ENCODE measurements around the gene NHERF1. TPM values are rescaled to one million over a fixed set of nuclear protein-coding genes. Genes with fewer than 3 reads are reported as not detected.

Gene NHERF1
- total RNA-seq, 2 experiments from 2014 or later: 286 to 296 TPM

- DNase-seq: no peak
- POLR2A ChIA-PET: interaction anchor here (0.6 to 1.6 kb wide), 4 partner anchors 11 to 75 kb away, joined by 3 to 5 read pairs (median 4); no protein-coding TSS in a partner anchor
- Mint-ChIP-seq H3K27me3 (ENCODE audit: low read depth) (no peaks in the 10 kb centered on the region), H3K9me3 (ENCODE audit: insufficient read depth) (no peaks in the 10 kb centered on the region), H3K4me3 (peak overlapping the region; percentile 39), H3K36me3 (ENCODE audit: low read depth) (peaks cover 48% of the 10 kb centered on the region), H3K27ac (peak overlapping the region; percentile 68), H3K4me1 (ENCODE audit: low read depth) (peaks cover 47% of the 10 kb centered on the region)
- ATAC-seq: peak; percentile 19
- CTCF ChIA-PET: interaction anchor here (0.6 to 8.5 kb wide), 39 partner anchors 8 to 803 kb away, joined by 3 to 294 read pairs (median 5); partner anchors contain the start of genes FDXR, GRIN2C, NAT9 and RAB37
These were observed 42.0 kb downstream of the NHERF1 start for GRCh38 chr17:74790161-74791058.

DNA sequence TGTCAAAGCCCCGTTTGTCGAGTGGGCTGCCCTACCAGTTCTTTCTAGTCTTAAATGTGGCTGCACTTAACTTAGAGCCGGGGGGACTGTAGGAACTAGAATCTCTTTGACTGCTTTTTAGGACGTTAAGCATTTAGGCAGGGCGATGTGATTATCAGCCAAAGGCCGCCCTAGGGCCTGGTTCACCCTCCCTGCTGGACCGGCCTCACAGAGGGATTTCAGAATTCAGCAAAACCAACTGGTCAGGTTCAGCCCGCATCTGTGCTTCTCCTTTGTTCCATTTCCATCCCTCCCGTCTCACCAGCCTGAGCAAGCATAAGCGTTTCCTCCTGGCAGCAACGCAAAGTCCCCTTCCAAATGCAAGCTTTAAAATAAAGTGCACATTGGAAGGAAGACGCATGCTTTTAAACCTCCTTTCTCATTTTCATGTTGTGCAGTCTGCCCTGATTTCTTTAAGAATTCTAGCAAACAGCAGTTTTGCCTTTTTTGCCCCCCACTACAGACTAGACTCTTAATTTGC is 44.2 kb downstream of the NHERF1 start:
- CTCF ChIA-PET: interaction anchor here (1.6 to 8.5 kb wide), 7 partner anchors 33 to 165 kb away, joined by 3 to 294 read pairs (median 34); partner anchors contain the start of genes FDXR, GRIN2C and RAB37
- peaks cover 47% of the 10 kb centered on the region for H3K36me3 Mint-ChIP-seq (ENCODE audit: low read depth)
- no peak for ATAC-seq
- POLR2A ChIA-PET: no interaction called here
- no peak overlapping the region for H3K4me3 Mint-ChIP-seq
- H3K4me1 Mint-ChIP-seq (ENCODE audit: low read depth): peaks cover 43% of the 10 kb centered on the region
- H3K9me3 Mint-ChIP-seq (ENCODE audit: insufficient read depth): no peaks in the 10 kb centered on the region
- no peak for DNase-seq
- H3K27me3 Mint-ChIP-seq (ENCODE audit: low read depth): no peaks in the 10 kb centered on the region
- no peak overlapping the region for H3K27ac Mint-ChIP-seq

GRCh38 chr17:74795327-74796020 is 47.0 kb downstream of the NHERF1 start:
- Mint-ChIP-seq H3K4me1 (ENCODE audit: low read depth) (peaks cover 29% of the 10 kb centered on the region), H3K27ac (no peak overlapping the region), H3K36me3 (ENCODE audit: low read depth) (peaks cover 54% of the 10 kb centered on the region), H3K27me3 (ENCODE audit: low read depth) (no peaks in the 10 kb centered on the region), H3K9me3 (ENCODE audit: insufficient read depth) (no peaks in the 10 kb centered on the region), H3K4me3 (no peak overlapping the region)
- DNase-seq: no peak
- no peak for ATAC-seq
- POLR2A ChIA-PET: no interaction called here
- CTCF ChIA-PET: interaction anchor here (0.8 to 1.4 kb wide), 5 partner anchors 14 to 165 kb away, joined by 3 to 4 read pairs (median 3); no protein-coding TSS in a partner anchor

GRCh38 chr17:74796211-74796610 is 47.8 kb downstream of the NHERF1 start:
- H3K9me3 Mint-ChIP-seq (ENCODE audit: insufficient read depth): no peaks in the 10 kb centered on the region
- no peak overlapping the region for H3K27ac Mint-ChIP-seq

GRCh38 chr17:74796866-74797265 is 48.4 kb downstream of the NHERF1 start:
- peak overlapping the region; percentile 16 for H3K27ac Mint-ChIP-seq
- POLR2A ChIA-PET: interaction anchor here (0.6 to 0.8 kb wide), 2 partner anchors 8 to 69 kb away, joined by 3 read pairs; no protein-coding TSS in a partner anchor
- H3K4me1 Mint-ChIP-seq (ENCODE audit: low read depth): peaks cover 16% of the 10 kb centered on the region
- no peak for DNase-seq
- ATAC-seq: no peak
- no peak overlapping the region for H3K4me3 Mint-ChIP-seq
- no peaks in the 10 kb centered on the region for H3K9me3 Mint-ChIP-seq (ENCODE audit: insufficient read depth)
- no peaks in the 10 kb centered on the region for H3K27me3 Mint-ChIP-seq (ENCODE audit: low read depth)
- CTCF ChIA-PET: interaction anchor here (1.0 kb wide), 1 partner anchor 69 kb away, joined by 3 read pairs; no protein-coding TSS in a partner anchor
- H3K36me3 Mint-ChIP-seq (ENCODE audit: low read depth): peaks cover 50% of the 10 kb centered on the region

More at GRCh38 chr17:74796211-74796610, 47.8 kb downstream of the NHERF1 start:
- DNase-seq: no peak
- ChIA-PET CTCF (interaction anchor here (0.8 to 1.3 kb wide), 3 partner anchors 14 to 69 kb away, joined by 3 to 4 read pairs (median 3); no protein-coding TSS in a partner anchor), POLR2A (interaction anchor here (0.8 kb wide), 1 partner anchor 9 kb away, joined by 3 read pairs; no protein-coding TSS in a partner anchor)
- Mint-ChIP-seq H3K4me1 (ENCODE audit: low read depth) (peaks cover 21% of the 10 kb centered on the region), H3K4me3 (no peak overlapping the region), H3K27me3 (ENCODE audit: low read depth) (no peaks in the 10 kb centered on the region), H3K36me3 (ENCODE audit: low read depth) (peaks cover 51% of the 10 kb centered on the region)
- ATAC-seq: no peak

DNA sequence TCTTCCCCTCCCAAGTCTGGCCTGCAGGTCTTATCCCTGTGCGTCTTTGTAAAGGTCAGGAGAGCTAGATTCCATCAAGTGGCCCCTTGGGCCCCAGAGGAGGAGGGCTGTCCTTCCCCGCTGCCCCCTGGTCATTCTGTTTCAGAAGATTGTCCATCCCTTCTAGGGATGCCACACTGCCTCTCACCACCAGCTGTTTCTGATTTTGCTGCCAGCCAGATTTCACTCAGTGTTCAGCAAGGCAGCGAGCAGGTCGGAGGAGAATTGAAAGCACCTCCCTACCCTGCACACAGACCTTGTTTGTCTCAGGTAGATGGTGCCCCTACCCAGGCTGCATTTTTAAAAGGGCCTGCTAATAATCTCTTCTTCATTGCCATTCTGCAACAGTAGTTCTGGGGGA is 49.4 kb downstream of the NHERF1 start:
- ChIA-PET POLR2A (interaction anchor here (0.6 kb wide), 1 partner anchor 68 kb away, joined by 3 read pairs; no protein-coding TSS in a partner anchor), CTCF (no interaction called here)
- no peak overlapping the region for H3K27ac Mint-ChIP-seq
- H3K4me1 Mint-ChIP-seq (ENCODE audit: low read depth): peaks cover 16% of the 10 kb centered on the region
- ATAC-seq (no peak), DNase-seq (no peak)
- no peaks in the 10 kb centered on the region for H3K9me3 Mint-ChIP-seq (ENCODE audit: insufficient read depth)
- peaks cover 47% of the 10 kb centered on the region for H3K36me3 Mint-ChIP-seq (ENCODE audit: low read depth)
- no peaks in the 10 kb centered on the region for H3K27me3 Mint-ChIP-seq (ENCODE audit: low read depth)
- H3K4me3 Mint-ChIP-seq: no peak overlapping the region

DNA sequence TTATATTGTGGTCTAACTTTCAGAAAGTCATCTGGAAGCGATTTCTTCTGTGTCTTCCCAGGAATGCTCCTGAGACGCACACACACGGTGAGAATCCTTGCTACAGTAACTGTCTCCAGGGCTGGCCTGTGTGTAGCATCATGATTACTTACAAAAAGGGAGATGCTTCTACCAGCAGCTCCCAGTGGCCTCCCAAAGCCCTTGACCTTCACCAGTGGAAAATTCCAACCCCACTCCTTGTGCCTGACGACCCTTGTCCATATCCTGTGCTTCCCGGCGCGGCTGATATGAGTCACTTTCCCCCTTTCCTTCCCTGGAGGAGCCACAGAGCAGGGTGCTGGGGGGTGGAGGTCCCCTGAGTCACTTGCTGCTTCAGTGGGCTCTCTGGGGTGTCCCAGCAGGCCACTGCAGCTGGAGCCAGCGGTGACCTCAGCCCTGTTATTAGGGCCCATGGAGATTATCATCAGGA is 49.8 kb downstream of the NHERF1 start:
- ATAC-seq: no peak
- ChIA-PET CTCF (no interaction called here), POLR2A (no interaction called here)
- H3K27ac Mint-ChIP-seq: no peak overlapping the region
- H3K4me1 Mint-ChIP-seq (ENCODE audit: low read depth): peaks cover 16% of the 10 kb centered on the region
- H3K4me3 Mint-ChIP-seq: no peak overlapping the region
- DNase-seq: no peak
- no peaks in the 10 kb centered on the region for H3K27me3 Mint-ChIP-seq (ENCODE audit: low read depth)
- H3K9me3 Mint-ChIP-seq (ENCODE audit: insufficient read depth): no peaks in the 10 kb centered on the region
- H3K36me3 Mint-ChIP-seq (ENCODE audit: low read depth): peaks cover 46% of the 10 kb centered on the region

- H3K4me1 Mint-ChIP-seq (ENCODE audit: low read depth): peaks cover 16% of the 10 kb centered on the region
- H3K27ac Mint-ChIP-seq: no peak overlapping the region
- H3K4me3 Mint-ChIP-seq: no peak overlapping the region
- H3K27me3 Mint-ChIP-seq (ENCODE audit: low read depth): no peaks in the 10 kb centered on the region
- DNase-seq: no peak
- ChIA-PET POLR2A (no interaction called here), CTCF (no interaction called here)
- H3K9me3 Mint-ChIP-seq (ENCODE audit: insufficient read depth): no peaks in the 10 kb centered on the region
- ATAC-seq: no peak
- H3K36me3 Mint-ChIP-seq (ENCODE audit: low read depth): peaks cover 46% of the 10 kb centered on the region
These were observed 50.7 kb downstream of the NHERF1 start for GRCh38 chr17:74799097-74799496.

DNA sequence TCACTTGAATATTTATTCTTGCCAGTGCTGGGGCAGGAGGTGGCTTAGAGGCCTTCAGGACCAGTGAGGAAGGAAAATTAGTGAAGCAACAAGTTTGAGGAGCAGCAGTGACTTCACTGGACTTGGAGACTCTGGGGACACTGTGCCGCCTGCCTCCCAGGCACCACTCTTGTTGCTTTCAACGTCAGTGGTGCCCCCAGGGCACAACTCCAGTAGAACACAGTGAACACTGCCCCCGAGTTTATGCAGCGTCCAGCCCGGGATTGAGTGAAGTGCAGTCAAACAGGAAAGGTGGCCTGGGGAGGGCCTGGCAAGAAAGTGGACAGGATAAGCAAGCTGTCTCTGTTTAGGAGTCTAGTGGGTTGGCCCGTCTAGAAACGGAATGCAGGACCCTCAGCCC is 52.1 kb downstream of the NHERF1 start:
- H3K4me1 Mint-ChIP-seq (ENCODE audit: low read depth): peaks cover 16% of the 10 kb centered on the region
- DNase-seq: no peak
- ChIA-PET POLR2A (no interaction called here), CTCF (no interaction called here)
- ATAC-seq: no peak
- peaks cover 39% of the 10 kb centered on the region for H3K36me3 Mint-ChIP-seq (ENCODE audit: low read depth)
- H3K4me3 Mint-ChIP-seq: no peak overlapping the region
- H3K9me3 Mint-ChIP-seq (ENCODE audit: insufficient read depth): no peaks in the 10 kb centered on the region
- H3K27me3 Mint-ChIP-seq (ENCODE audit: low read depth): no peaks in the 10 kb centered on the region
- no peak overlapping the region for H3K27ac Mint-ChIP-seq

DNA sequence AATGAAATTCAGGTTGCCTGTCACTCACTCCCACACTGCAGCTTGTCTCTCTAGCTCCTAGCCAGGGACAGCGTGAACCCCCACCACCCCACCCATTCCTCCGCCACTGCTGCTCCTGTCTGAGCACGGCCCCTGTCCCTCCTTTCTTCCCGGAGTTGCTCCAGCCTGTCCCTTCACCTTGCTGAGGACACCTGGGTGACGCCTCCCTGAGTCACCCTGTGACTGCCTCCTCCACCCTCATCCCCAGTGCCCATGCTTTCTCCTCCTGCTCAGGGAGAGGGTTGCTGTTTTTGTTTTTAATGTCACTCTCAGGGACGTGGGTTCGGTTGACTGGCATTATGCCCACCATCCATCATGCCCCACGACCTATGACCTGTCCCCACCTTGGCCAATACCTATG is 53.5 kb downstream of the NHERF1 start:
- Mint-ChIP-seq H3K4me1 (ENCODE audit: low read depth) (peaks cover 11% of the 10 kb centered on the region), H3K9me3 (ENCODE audit: insufficient read depth) (no peaks in the 10 kb centered on the region), H3K36me3 (ENCODE audit: low read depth) (peaks cover 32% of the 10 kb centered on the region), H3K27me3 (ENCODE audit: low read depth) (no peaks in the 10 kb centered on the region), H3K4me3 (no peak overlapping the region), H3K27ac (no peak overlapping the region)
- no peak for ATAC-seq
- no peak for DNase-seq
- ChIA-PET POLR2A (interaction anchor here (0.5 to 0.9 kb wide), 2 partner anchors 26 to 64 kb away, joined by 3 read pairs; partner anchors contain the start of gene NAT9), CTCF (interaction anchor here (0.9 kb wide), 1 partner anchor 11 kb away, joined by 3 read pairs; no protein-coding TSS in a partner anchor)

- CTCF ChIA-PET: no interaction called here
- Mint-ChIP-seq H3K27me3 (ENCODE audit: low read depth) (no peaks in the 10 kb centered on the region), H3K4me3 (no peak overlapping the region), H3K4me1 (ENCODE audit: low read depth) (no peaks in the 10 kb centered on the region), H3K9me3 (ENCODE audit: insufficient read depth) (no peaks in the 10 kb centered on the region), H3K27ac (no peak overlapping the region), H3K36me3 (ENCODE audit: low read depth) (peaks cover 24% of the 10 kb centered on the region)
- DNase-seq (no peak), ATAC-seq (no peak)
- POLR2A ChIA-PET: no interaction called here
These were observed 55.0 kb downstream of the NHERF1 start for GRCh38 chr17:74803388-74803930.
